Fibroblast of gingiva (primary cell): ENCODE measurements around the gene MOB3C.

ENCODE experiments used
- DNase-seq: peaks from one replicate; pipeline ENCODE4 v3.0.0-alpha.2; 2011; ENCODE audit warnings: low read depth

MOB3C gene

GRCh38 chr1:46571691-46572225 lies 44.9 kb downstream of the MOB3C start:
- DNase-seq, result no peak

- DNase-seq, result peak; percentile 68
Observed at GRCh38 chr1:46569884-46570725, 46.5 kb downstream of the MOB3C start.

- DNase-seq, result no peak
Observed at GRCh38 chr1:46569116-46569515, 47.5 kb downstream of the MOB3C start.

GRCh38 chr1:46568461-46568891 lies 48.1 kb downstream of the MOB3C start:
- DNase-seq, result no peak

GRCh38 chr1:46563341-46563740 lies 53.3 kb downstream of the MOB3C start:
- no peak for DNase-seq

GRCh38 chr1:46562498-46562897 lies 54.1 kb downstream of the MOB3C start:
- no peak for DNase-seq

GRCh38 chr1:46558966-46559365 lies 57.6 kb downstream of the MOB3C start:
- no peak for DNase-seq

- no peak for DNase-seq
Observed at GRCh38 chr1:46558141-46558963, 58.3 kb downstream of the MOB3C start.
